COLO668 (cell line): Measurements from ENCODE around the gene SPATA1.
"Not testable (repeated sequence)": the region's sequence is repeated elsewhere in the genome, so short reads cannot be mapped to it uniquely, and the experiment has no call there.

Experiments used
- DNase-seq: peaks from one replicate; lab custom pipeline; 2025; ENCODE audit not compliant: unreplicated experiment; lab: John Stamatoyannopoulos, UW

Gene SPATA1

GRCh38 chr1:84584126-84584525 lies 77.9 kb downstream of the SPATA1 start:
- no peak for DNase-seq

- no peak for DNase-seq
These were observed 79.6 kb downstream of the SPATA1 start for GRCh38 chr1:84585803-84586202.

GRCh38 chr1:84587099-84587498 lies 80.9 kb downstream of the SPATA1 start:
- DNase-seq: no peak

- not testable (repeated sequence) for DNase-seq
These were observed 88.8 kb downstream of the SPATA1 start for GRCh38 chr1:84594959-84595358.

DNA sequence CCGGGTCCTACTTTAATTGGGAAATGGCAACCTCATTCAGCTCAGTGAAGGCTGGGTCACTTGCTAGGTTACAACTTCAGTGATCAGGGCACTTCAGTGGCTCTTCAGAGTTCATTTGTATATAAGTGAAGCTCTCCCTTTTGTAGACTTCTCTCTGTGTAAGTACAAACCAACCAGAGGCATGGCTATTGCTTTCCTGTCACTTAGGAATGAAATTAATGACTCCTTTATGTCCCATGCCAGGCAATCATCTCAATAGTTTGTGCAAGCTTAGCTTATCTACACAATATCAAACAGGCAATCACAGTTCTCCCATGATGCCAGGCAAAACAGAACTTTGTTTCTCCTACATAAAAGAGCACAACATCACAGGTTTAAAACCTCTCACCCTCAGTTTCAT lies 90.8 kb downstream of the SPATA1 start:
- DNase-seq: no peak

GRCh38 chr1:84598418-84598817 lies 92.2 kb downstream of the SPATA1 start:
- no peak for DNase-seq

- no peak for DNase-seq
These were observed 92.9 kb downstream of the SPATA1 start for GRCh38 chr1:84598846-84599741.

- DNase-seq: no peak
These were observed 94.6 kb downstream of the SPATA1 start for GRCh38 chr1:84600796-84601195.

GRCh38 chr1:84603223-84603622 lies 97.0 kb downstream of the SPATA1 start:
- DNase-seq: no peak

DNA sequence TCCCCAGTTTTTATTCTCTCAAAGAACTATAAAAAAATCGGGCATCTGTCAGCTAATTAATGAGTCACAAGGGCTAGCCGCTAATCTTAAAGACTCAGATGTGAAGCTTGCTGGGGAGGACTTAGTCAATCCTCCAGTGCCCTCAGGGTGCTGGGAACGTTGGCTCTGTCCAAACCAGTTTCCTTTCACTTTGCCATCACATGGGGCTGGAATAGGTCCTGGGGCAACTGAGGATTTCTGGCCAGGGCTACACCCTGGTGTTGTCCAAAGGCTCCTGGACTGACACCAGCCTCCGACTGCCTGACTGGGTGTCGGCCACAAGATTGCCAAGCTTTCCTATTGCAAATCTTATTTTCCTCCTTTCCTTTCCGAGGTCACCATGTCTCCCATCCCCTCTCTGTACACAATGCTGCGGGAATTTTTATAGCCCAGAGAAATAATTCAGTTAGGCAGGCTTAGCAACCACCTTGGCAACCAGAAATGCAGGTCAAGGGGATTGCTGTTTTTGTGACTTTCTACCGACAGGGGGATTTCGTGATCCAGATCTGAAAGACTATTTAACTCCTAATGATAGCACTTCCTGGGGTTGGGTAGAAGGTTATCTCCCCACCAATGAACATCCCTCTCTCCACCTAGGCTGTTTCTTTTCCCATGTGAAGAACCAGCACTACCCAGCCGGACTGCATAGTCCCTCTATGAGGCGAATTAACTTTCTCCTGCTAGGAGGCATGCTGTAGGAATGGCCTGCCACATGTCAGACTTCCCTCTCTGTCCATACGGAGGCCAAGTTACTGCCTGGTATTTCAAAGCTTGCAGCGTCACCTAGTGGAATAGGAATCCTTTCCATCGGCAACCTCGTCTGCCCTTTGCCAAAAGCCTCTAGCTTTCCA lies 98.0 kb downstream of the SPATA1 start:
- DNase-seq: no peak

DNA sequence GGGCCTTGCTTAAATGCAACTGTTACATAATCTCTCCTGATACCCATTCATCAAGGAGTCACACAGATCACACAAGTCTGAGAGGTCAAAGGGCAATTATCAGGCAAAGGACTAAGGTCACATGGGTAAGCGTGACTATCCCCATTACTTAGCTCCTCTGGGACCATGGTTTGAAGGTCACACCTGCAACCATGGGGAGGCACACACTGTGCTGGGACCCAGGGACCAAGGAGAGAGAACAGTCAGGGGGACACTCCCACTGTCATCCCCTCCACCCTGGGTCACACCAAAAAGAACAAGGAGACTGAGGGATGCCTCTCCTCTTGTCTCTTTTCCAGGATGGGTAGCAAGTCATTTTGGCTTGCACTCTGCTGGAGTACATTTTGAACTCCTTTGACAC lies 99.0 kb downstream of the SPATA1 start:
- DNase-seq: no peak

- DNase-seq: no peak
These were observed 100.8 kb downstream of the SPATA1 start for GRCh38 chr1:84606977-84607376.

- no peak for DNase-seq
These were observed 104.9 kb downstream of the SPATA1 start for GRCh38 chr1:84611091-84611490.

DNA sequence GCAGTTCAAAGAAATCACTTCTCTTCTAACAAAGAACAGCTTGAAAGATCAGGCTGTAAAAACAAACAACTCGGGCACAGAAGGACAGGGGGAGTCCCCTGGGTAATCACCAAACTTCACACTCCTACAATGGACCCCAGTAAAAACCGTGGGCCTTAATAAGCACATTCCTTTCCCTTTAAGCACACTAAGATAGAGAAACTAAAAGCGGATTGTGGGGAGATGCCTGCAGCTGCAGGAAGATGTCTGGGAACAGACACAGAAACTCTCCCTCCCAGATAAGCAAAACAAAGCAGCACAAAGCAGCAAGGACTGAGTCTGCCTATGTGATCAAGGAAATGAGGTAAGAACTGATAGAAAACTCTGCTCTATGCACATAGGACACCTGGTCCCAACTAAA lies 105.6 kb downstream of the SPATA1 start:
- no peak for DNase-seq

DNA sequence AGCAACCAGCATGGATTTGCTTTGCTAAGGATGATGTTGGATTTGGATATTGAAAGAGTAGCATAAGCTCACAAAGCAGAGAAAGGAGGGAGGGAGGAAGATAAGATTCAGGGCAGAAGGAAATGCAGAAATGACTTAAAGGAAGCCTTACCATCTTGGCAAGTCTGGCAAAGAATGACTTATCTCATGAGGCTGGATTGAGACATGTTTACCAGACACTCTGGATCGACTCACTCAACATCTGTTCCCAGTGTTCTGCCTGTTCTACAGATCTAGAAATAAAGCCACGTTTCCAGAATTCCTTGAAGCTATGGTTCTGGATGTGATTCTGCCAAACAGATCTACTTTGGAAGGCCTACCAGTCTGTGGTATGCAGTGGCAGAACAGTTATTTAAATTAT lies 106.8 kb downstream of the SPATA1 start:
- DNase-seq: no peak

DNA sequence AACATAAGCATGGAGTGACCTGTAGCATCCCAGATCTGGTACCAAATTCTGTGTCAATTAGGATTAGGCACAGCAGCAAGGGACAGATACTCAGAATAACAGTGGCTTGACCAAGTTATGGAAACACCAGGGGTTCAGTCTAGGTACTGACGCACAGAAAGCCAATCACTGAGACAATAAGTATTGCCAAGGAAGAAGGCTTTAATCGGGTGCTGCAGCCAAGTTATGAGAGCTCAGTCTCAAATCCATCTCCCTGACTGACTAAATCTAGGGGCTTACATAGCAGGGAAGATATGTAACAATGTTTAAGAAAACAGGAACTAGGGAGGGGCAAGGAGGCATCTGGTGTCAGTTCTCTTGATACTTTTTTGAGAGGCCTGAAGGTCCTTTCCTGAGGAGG lies 107.7 kb downstream of the SPATA1 start:
- no peak for DNase-seq

DNA sequence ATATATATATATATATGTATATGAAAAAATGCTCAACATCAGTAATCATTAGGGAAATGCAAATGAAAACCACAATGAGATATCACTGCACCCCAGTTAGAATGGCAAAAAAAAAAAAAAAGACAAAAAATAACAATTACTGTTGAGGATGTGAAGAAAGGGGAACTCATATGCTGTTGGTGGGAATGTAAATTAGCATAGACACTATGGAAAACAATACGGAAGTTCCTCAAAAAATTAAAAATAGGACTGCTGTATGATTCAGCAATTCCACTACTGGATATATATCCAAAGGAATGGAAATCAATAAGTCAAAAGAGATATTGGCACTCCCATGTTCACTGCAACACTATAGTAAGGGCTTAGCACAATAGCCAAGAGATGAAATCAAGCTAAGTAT lies 109.6 kb downstream of the SPATA1 start:
- no peak for DNase-seq
